Measurements from ENCODE around the gene CHRNB2.

Gene CHRNB2

GRCh38 chr1:154573168-154573510, 5.6 kb downstream of the CHRNB2 start:
- TF ChIP-seq EZH2phosphoT487 (IDR thresholded peaks at IDR 0.05; ENCODE audit: low read depth) (no peak), CTCF (IDR thresholded peaks at IDR 0.05; ENCODE audit: low read depth, low read length) (no peak)
- no peak overlapping the region for H3K4me3 ChIP-seq (ENCODE audit: low read length)
- no peak overlapping the region for H2AFZ ChIP-seq (ENCODE audit: low read depth, low read length)
- H3K27ac ChIP-seq (ENCODE audit: low read length): no peak overlapping the region
- no peak overlapping the region for H3K4me2 ChIP-seq (ENCODE audit: low read length)
- no peaks in the 10 kb centered on the region for H3K79me2 ChIP-seq (ENCODE audit: low read length)
- no peaks in the 10 kb centered on the region for H3K9me3 ChIP-seq (ENCODE audit: insufficient read depth, low read length)
- H3K36me3 ChIP-seq (replicated peaks; ENCODE audit: low read depth, low read length): peaks cover 10% of the 10 kb centered on the region
- H4K20me1 ChIP-seq (ENCODE audit: insufficient read depth, low read length): no peaks in the 10 kb centered on the region
- H3K9ac ChIP-seq (ENCODE audit: low read length): no peak overlapping the region
- no peaks in the 10 kb centered on the region for H3K27me3 ChIP-seq (ENCODE audit: low read depth, low read length)
- no peaks in the 10 kb centered on the region for H3K4me1 ChIP-seq (ENCODE audit: low read length)

GRCh38 chr1:154574716-154575115, 7.1 kb downstream of the CHRNB2 start:
- Histone ChIP-seq H4K20me1 (ENCODE audit: insufficient read depth, low read length) (no peaks in the 10 kb centered on the region), H3K36me3 (replicated peaks; ENCODE audit: low read depth, low read length) (peaks cover 26% of the 10 kb centered on the region), H3K4me2 (ENCODE audit: low read length) (no peak overlapping the region), H3K79me2 (ENCODE audit: low read length) (no peaks in the 10 kb centered on the region), H3K9me3 (ENCODE audit: insufficient read depth, low read length) (no peaks in the 10 kb centered on the region), H3K4me1 (ENCODE audit: low read length) (no peaks in the 10 kb centered on the region), H3K27me3 (ENCODE audit: low read depth, low read length) (no peaks in the 10 kb centered on the region), H3K9ac (ENCODE audit: low read length) (no peak overlapping the region), H3K4me3 (ENCODE audit: low read length) (no peak overlapping the region), H3K27ac (ENCODE audit: low read length) (no peak overlapping the region), H2AFZ (ENCODE audit: low read depth, low read length) (no peak overlapping the region)
- TF ChIP-seq EZH2phosphoT487 (IDR thresholded peaks at IDR 0.05; ENCODE audit: low read depth): no peak
- TF ChIP-seq CTCF (IDR thresholded peaks at IDR 0.05; ENCODE audit: low read depth, low read length): no peak

- TF ChIP-seq EZH2phosphoT487 (IDR thresholded peaks at IDR 0.05; ENCODE audit: low read depth) (no peak), CTCF (IDR thresholded peaks at IDR 0.05; ENCODE audit: low read depth, low read length) (no peak)
- Histone ChIP-seq H3K4me2 (ENCODE audit: low read length) (no peak overlapping the region), H3K27me3 (ENCODE audit: low read depth, low read length) (no peaks in the 10 kb centered on the region), H2AFZ (ENCODE audit: low read depth, low read length) (no peak overlapping the region), H3K79me2 (ENCODE audit: low read length) (no peaks in the 10 kb centered on the region), H3K4me1 (ENCODE audit: low read length) (no peaks in the 10 kb centered on the region), H4K20me1 (ENCODE audit: insufficient read depth, low read length) (no peaks in the 10 kb centered on the region), H3K9ac (ENCODE audit: low read length) (no peak overlapping the region), H3K4me3 (ENCODE audit: low read length) (no peak overlapping the region), H3K27ac (ENCODE audit: low read length) (no peak overlapping the region), H3K36me3 (replicated peaks; ENCODE audit: low read depth, low read length) (peaks cover 32% of the 10 kb centered on the region), H3K9me3 (ENCODE audit: insufficient read depth, low read length) (no peaks in the 10 kb centered on the region)
These were observed 7.8 kb downstream of the CHRNB2 start for GRCh38 chr1:154575147-154575927.

- H4K20me1 ChIP-seq (ENCODE audit: insufficient read depth, low read length): no peaks in the 10 kb centered on the region
- no peak overlapping the region for H3K4me2 ChIP-seq (ENCODE audit: low read length)
- H3K79me2 ChIP-seq (ENCODE audit: low read length): no peaks in the 10 kb centered on the region
- H3K9ac ChIP-seq (ENCODE audit: low read length): no peak overlapping the region
- no peak overlapping the region for H3K27ac ChIP-seq (ENCODE audit: low read length)
- H3K9me3 ChIP-seq (ENCODE audit: insufficient read depth, low read length): no peaks in the 10 kb centered on the region
- H3K4me3 ChIP-seq (ENCODE audit: low read length): no peak overlapping the region
- H2AFZ ChIP-seq (ENCODE audit: low read depth, low read length): no peak overlapping the region
- TF ChIP-seq EZH2phosphoT487 (IDR thresholded peaks at IDR 0.05; ENCODE audit: low read depth) (no peak), CTCF (IDR thresholded peaks at IDR 0.05; ENCODE audit: low read depth, low read length) (no peak)
- H3K27me3 ChIP-seq (ENCODE audit: low read depth, low read length): no peaks in the 10 kb centered on the region
- peaks cover 37% of the 10 kb centered on the region for H3K36me3 ChIP-seq (replicated peaks; ENCODE audit: low read depth, low read length)
- H3K4me1 ChIP-seq (ENCODE audit: low read length): no peaks in the 10 kb centered on the region
These were observed 8.5 kb downstream of the CHRNB2 start for GRCh38 chr1:154575951-154576566.

Data from OCI-LY3 (cell line).